VCaP (cell line): Measurements from ENCODE around the gene CLIP1.
"Not testable (repeated sequence)": the region's sequence is repeated elsewhere in the genome, so short reads cannot be mapped to it uniquely, and the experiment has no call there.

Experiments
- H3K27ac ChIP-seq: fragments of 450-650 bp; 2 replicates; pipeline ENCODE4 v1.5.1; 2017
- CTCF ChIP-seq: fragments of 450-650 bp; conservative IDR thresholded peaks from 2 replicates; pipeline ENCODE4 v1.5.1; 2017; ENCODE audit warnings: mild to moderate bottlenecking, moderate library complexity

Gene CLIP1

GRCh38 chr12:122393817-122394216 is 28.7 kb downstream of the CLIP1 start:
- no peak overlapping the region for H3K27ac ChIP-seq
- TF ChIP-seq CTCF: no peak

GRCh38 chr12:122392411-122392810 is 30.1 kb downstream of the CLIP1 start:
- no peak overlapping the region for H3K27ac ChIP-seq
- no peak for TF ChIP-seq CTCF

GRCh38 chr12:122389677-122390076 is 32.8 kb downstream of the CLIP1 start:
- TF ChIP-seq CTCF: no peak
- H3K27ac ChIP-seq: no peak overlapping the region

GRCh38 chr12:122387887-122388286 is 34.6 kb downstream of the CLIP1 start:
- no peak for TF ChIP-seq CTCF

GRCh38 chr12:122385171-122386016 is 37.1 kb downstream of the CLIP1 start:
- no peak for TF ChIP-seq CTCF
- no peak overlapping the region for H3K27ac ChIP-seq

More at GRCh38 chr12:122387887-122388286, 34.6 kb downstream of the CLIP1 start:
- no peak overlapping the region for H3K27ac ChIP-seq

GRCh38 chr12:122382919-122383350 is 39.5 kb downstream of the CLIP1 start:
- H3K27ac ChIP-seq: no peak overlapping the region
- no peak for TF ChIP-seq CTCF

GRCh38 chr12:122381021-122381420 is 41.4 kb downstream of the CLIP1 start:
- no peak overlapping the region for H3K27ac ChIP-seq
- no peak for TF ChIP-seq CTCF

GRCh38 chr12:122376751-122377150 is 45.7 kb downstream of the CLIP1 start:
- H3K27ac ChIP-seq: not testable (repeated sequence)
